COR-L47 (cell line): ENCODE data around the gene RAP1GAP.

Source experiments
- DNase-seq: peaks from one replicate; lab custom pipeline; 2025; lab: John Stamatoyannopoulos, UW

The RAP1GAP gene

DNA sequence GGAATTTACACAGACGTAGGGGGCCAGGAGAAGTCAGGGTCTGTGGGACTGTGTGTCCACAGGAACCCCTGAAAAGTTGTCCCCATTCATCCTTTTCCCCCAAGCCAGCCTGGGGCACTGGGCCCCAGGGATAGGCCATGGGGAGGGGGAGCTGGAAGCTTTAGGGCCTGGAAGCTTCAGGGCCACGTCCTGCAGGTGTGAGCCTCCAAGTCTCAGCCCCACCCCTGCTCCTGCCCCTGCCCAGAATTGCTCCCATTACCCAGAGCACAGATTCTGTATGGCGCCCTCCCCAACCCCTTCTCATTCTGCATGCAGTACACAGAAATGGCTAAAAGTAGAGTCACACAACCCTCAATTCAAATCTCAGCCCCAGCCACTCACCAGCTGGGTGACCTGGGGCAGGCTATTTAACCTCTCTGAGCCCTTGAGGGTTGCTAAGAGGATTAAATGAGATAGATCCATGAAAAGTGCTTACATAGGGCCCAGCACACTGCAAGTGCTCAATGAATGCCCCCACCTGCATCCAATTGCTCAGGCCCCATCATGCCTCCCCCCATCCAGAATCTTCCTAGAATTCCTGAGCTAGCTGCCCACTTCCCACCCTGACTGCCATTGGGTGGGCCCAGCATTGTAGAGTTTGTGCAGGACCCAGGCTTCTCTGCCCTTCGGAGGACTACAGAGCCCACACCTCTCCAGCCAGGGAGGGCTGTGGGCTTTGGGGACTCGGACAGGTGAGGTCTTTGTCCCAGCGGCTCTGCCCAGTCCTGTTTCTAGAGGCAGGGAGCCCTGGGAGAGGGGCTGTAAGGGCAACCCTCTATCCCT, 6.5 kb downstream of the RAP1GAP start:
- DNase-seq = no peak

DNA sequence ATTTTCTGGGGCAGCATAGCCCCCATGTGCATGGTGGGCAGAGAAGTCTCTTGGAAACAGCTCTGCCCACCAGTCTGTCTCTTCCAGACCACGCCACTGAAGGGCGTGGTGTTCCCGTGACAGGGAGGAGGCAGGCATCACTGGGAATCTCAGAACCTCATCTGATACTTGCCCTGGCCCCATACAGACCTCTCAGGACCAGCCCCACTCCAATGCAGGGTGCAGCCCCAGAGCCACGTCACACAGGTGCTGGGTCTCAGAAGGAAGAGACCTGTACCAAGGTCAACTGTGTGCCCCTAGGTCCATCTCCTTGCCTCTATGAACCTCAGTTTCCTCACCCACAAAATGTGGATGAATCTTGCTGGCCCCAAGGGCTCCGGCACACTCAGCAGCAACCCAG, 7.3 kb downstream of the RAP1GAP start:
- DNase-seq = no peak

DNA sequence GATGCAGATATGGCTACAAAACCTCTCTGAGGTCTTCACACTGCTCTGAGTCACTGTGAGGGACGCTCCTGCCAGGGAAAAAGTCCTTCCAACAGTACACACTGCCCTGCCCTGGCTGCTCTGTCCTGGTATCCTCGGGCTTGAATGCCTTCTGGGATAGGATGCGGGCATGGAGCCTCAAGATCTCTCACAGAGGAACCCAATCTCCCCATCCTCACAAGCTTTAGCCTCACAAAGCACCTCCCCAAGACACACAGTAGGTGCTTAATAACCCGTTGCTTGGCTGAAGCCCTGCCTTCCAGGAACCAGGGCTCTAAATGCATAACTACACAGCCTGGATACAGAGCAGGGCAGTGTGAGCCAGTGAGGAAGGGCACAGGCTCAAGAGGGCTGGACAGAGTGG, 9.2 kb downstream of the RAP1GAP start:
- DNase-seq = no peak

DNA sequence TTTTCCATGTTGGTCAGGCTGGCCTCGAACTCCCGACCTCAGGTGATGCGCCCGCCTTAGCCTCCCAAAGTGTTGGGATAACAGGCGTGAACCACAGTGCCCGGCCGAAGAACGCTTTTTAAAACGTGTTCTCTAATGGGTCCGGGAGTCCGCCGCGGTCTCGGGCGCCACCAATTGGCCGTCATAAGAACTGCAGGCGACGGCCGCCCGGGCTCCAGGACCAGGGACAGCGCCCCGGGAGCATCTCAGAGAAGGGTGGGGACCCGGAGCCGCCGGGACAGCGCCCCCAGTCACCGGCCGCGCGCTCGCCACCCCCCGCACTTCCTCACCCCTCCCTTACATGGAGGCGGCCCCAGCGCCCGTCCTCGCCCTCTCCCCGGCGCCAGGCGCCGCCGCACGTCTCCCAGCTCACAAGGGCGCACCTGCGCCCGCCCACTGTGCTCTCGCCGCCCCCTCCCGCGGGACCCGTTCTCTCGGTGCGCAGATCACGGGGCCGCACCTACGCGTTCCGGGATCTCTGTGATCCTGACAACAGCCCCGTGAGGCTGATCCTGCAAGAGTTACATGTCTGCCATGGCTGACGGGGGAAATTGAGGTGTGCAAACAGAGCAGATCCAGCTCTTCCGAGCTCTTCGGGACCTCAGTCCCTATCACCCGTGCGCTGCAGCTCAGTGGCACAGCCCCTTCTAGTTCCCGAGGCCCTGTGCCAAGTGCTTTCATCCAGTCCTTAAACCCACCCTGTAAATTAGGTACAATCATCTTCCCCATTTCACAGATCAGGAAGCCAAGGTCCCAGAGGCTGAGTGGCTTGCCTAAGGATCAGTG, 9.8 kb downstream of the RAP1GAP start:
- DNase-seq = peak; percentile 88

DNA sequence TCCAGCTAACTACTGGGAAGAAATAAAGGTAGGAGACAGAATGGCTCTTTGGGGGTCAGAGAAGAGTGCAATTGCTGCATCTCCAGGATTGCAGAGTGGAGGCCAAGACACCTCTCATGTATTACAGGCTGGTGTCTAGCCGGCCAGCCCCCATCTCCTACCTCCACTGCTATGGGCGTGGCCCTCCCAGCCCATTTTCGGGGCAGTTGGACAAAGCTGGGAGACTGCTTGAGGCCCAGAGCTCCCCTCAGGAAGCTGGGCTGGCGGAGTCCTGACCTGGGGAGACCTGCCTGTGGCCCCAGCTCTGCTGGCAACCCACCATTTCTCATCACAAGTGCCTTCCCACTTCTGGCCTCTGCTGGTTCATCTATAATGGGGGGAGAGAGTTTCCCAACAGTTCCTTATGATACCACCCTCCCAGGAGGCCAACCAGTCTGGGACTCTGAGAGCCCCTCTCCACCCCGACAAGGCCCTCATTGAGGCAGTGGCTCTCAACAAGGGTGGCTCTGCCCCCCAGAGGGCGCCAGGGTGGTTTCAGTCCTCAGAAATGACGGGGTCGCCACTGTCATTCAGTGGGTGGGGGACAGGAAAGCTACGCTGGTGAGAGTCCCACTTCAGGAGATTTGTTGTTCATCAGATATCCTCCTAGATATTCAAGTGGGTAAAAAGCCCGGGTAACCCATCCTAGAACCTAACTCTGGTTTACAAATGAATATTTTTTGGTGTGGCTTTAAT, 11.5 kb downstream of the RAP1GAP start:
- no peak for DNase-seq

GRCh38 chr1:21655748-21656147, 13.4 kb downstream of the RAP1GAP start:
- DNase-seq = no peak

GRCh38 chr1:21655259-21655658, 13.9 kb downstream of the RAP1GAP start:
- DNase-seq = no peak

- DNase-seq = no peak
Measured at GRCh38 chr1:21654209-21654608, 14.9 kb downstream of the RAP1GAP start.

GRCh38 chr1:21653744-21654100, 15.4 kb downstream of the RAP1GAP start:
- no peak for DNase-seq

GRCh38 chr1:21652937-21653743, 16.0 kb downstream of the RAP1GAP start:
- DNase-seq = no peak

DNA sequence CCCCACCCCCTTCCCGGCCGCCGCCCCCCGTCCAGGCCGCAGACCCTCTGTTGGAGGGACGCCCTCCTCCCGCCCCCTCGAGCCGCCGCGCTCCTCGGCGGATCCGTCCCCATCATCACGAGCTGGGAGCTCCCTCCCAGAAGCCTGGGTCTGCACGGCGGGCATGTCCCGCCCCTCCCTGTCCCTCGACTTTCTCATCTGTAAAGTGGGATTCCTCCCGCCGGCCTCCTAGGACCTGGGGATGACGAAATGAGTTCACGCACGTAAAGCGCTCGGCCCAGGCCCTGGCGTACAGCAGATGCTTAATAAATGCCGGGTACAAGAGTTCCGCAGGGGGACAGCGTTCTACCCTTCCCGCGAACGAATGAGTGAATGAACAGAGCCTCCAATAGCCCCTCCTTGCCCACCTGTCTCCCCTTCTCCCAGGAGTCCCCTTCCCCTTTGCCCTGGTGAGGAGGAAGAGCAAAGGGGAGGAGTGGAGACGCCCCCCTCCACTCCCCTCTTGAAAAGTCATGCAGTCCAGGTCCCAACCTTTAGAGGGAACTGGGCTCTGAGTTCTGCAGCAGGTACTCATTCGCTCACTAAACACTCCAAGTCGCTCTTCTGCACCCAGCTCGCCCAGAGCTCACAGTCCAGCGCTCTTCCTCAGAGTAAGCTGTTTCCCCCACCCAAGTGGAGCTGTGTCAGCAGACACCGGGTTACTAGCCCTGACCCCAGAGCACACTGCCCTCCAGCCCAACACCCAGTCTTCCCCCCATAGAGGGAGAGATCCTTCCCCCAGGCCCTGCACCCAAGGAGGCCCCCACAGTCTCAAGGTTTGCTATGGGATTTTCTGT, 16.8 kb downstream of the RAP1GAP start:
- no peak for DNase-seq

- peak; percentile 72 for DNase-seq
Measured at GRCh38 chr1:21651214-21652042, 17.7 kb downstream of the RAP1GAP start.

DNA sequence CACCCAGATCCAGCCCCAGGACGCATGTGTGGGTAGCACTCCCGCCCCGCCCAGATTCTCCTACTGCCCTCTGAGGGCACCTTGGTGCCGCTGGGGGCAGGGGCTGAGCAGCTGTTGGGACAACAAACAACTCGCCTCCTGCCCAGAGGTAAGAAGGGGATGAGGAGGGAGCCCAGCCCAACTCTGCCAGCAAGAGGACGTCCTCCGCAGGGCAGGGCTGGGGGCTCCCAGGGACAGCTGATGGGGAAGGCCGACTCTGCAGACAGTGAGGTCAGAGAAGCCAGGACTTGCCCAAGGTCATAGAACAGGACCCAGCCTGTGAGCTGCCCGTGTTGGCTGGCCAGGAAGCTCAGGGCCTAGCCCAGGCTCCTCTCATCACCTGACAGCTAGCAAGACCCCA, 18.8 kb downstream of the RAP1GAP start:
- no peak for DNase-seq

DNA sequence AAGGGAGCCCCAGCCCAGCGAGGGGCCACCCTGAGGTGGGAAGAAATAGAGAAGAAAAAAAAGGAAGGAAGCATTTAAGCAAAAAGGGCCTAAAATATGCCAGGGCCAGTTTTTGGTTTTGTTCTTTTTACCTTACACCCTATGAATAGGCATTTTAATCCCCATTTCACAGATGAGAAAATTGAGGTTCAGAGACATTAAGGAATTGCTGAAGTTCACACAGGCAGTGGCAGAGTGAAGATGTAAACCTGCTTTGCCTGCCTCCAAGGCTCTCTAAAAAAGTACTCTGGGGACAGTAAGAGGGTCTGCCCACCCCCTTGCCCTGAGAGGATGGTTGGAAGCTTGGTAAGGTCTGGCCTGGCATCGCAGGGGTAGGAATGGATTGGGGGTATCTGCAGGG, 19.8 kb downstream of the RAP1GAP start:
- no peak for DNase-seq

DNA sequence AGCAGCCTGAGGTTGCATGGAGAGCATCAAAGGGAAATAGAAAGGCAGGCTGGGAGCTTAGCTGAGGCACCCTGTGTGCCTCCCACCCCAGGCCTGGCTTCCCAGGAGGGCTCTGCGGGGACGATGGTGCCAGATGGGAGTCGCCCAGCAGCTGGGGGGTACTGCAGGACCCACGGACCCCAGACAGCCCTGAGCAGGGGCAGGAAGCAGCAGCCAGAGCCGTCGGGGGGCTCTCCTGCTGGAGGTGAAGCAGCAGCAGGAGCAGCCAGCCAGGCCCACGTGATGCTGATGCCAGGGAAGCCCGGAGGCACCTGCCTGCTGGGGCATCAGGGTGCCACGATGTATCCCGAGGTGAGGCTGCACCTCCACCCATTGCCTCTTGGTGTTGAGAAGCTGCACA, 20.4 kb downstream of the RAP1GAP start:
- DNase-seq = no peak

DNA sequence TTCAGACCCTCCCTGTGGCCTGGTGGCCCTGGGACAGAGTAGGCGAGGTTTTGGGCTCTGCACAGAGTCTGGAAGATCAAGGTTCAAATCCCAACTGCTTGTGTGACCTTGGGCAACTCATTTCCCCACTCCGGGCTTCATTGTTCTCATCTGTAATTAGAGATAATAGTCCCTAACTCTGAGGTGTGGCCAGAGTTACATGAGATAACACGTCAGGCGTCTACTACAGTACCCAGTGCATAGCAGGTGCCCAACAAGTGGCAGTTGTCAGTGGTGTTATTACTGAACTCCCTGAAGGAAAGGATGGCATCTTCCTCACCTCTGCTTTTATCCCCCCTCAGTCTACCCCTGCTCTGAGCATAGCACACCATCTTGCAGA, 20.8 kb downstream of the RAP1GAP start:
- no peak for DNase-seq

DNA sequence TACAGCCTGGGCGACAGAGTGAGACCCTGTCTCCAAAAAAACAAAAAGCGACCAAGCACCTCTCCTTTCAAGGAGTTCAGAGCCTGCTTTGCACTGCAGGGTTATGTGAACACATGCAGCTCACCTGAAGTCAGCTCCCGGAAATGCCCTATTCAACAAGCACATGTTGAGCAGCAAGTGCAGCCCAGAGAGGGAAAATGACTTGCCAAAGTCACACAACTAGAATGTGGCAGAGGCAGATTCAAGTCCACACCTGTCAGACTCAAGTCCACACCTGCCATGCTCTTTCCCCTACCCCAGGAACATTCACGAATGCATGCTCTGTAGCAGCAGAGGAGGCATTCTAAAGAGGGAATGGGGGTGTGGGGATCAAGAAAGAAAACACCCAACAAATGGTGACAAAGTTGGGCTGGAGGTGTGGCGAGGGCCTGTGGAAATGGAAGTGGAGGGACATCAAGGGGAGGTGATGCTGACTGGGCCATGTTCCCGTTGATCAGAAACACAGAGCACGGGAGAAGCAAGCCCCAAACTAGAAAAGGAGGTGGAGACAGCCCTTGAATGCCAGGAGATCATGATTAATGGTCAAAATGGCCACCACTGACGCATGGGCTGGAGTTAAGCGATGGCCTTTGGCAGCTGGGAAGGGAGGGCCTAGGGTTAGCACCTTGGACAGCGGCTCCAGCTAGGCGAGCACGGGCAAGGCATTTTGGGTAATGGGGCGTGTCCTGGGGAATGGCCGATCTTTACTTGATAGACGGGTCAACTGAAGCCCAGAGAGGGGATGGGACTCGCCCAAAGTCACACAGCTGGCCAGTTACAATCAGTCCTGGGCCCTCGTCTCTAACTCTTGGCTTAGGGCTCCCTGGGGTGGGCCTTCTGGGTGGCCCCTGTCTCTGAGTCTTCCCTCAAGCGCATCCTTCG, 21.5 kb downstream of the RAP1GAP start:
- no peak for DNase-seq

- peak; percentile 60 for DNase-seq
Measured at GRCh38 chr1:21645550-21645949, 23.6 kb downstream of the RAP1GAP start.

- no peak for DNase-seq
Measured at GRCh38 chr1:21644906-21645305, 24.3 kb downstream of the RAP1GAP start.
